ENCODE results near the gene PACSIN1. TPM values are rescaled to one million over a fixed set of nuclear protein-coding genes. Genes with fewer than 3 reads are reported as not detected.

Gene PACSIN1
- total and polyA plus RNA-seq, 2 experiments from 2014 or later = 0.05 to 0.37 TPM

- DNase-seq (ENCODE audit: low spot score) = no peak
- H4K20me1 ChIP-seq (ENCODE audit: insufficient read depth, poor library complexity, severe bottlenecking) = no peaks in the 10 kb centered on the region
- H3K27ac ChIP-seq = no peak overlapping the region
- no peak overlapping the region for H3K4me2 ChIP-seq
- H3K27me3 ChIP-seq = no peaks in the 10 kb centered on the region
- no peak overlapping the region for H3K4me3 ChIP-seq
- no peak overlapping the region for H2AFZ ChIP-seq
- H3K9me2 ChIP-seq (replicated peaks; ENCODE audit: insufficient read depth) = no peaks in the 10 kb centered on the region
- TF ChIP-seq EZH2 (IDR thresholded peaks at IDR 0.05; ENCODE audit: borderline replicate concordance) = no peak
- TF ChIP-seq CTCF (IDR thresholded peaks at IDR 0.05; ENCODE audit: poor library complexity) = no peak
- no peak for TF ChIP-seq EZH2phosphoT487 (IDR thresholded peaks at IDR 0.05; ENCODE audit: low read depth, severe bottlenecking, unreplicated experiment)
- no peaks in the 10 kb centered on the region for H3K9me3 ChIP-seq (ENCODE audit: low read depth)
- WGBS (ENCODE audit: low lambda C conversion rate, missing lambda C conversion rate) = 95% methylated on average over 5 of the region's 5 CpGs
- peaks cover 7% of the 10 kb centered on the region for H3K4me1 ChIP-seq (ENCODE audit: insufficient read depth)
- H3K36me3 ChIP-seq (replicated peaks; ENCODE audit: insufficient read depth, low read depth) = no peaks in the 10 kb centered on the region
- no peaks in the 10 kb centered on the region for H3K79me2 ChIP-seq
Observed at GRCh38 chr6:34543421-34543820, 77.5 kb downstream of the PACSIN1 start.

- no peak for DNase-seq (ENCODE audit: low spot score)
- Histone ChIP-seq H4K20me1 (ENCODE audit: insufficient read depth, poor library complexity, severe bottlenecking) (no peaks in the 10 kb centered on the region), H3K27ac (no peak overlapping the region), H3K9me3 (ENCODE audit: low read depth) (no peaks in the 10 kb centered on the region), H3K4me3 (no peak overlapping the region), H3K36me3 (replicated peaks; ENCODE audit: insufficient read depth, low read depth) (no peaks in the 10 kb centered on the region), H3K9me2 (replicated peaks; ENCODE audit: insufficient read depth) (no peaks in the 10 kb centered on the region), H3K4me2 (no peak overlapping the region), H3K79me2 (no peaks in the 10 kb centered on the region), H3K4me1 (ENCODE audit: insufficient read depth) (peaks cover 7% of the 10 kb centered on the region), H2AFZ (no peak overlapping the region), H3K27me3 (no peaks in the 10 kb centered on the region)
- TF ChIP-seq CTCF (IDR thresholded peaks at IDR 0.05; ENCODE audit: poor library complexity) (no peak), EZH2phosphoT487 (IDR thresholded peaks at IDR 0.05; ENCODE audit: low read depth, severe bottlenecking, unreplicated experiment) (no peak), EZH2 (IDR thresholded peaks at IDR 0.05; ENCODE audit: borderline replicate concordance) (no peak)
- 96% methylated on average over 17 of the region's 27 CpGs for WGBS (ENCODE audit: low lambda C conversion rate, missing lambda C conversion rate)
Observed at GRCh38 chr6:34544052-34544604, 78.3 kb downstream of the PACSIN1 start.

GRCh38 chr6:34544776-34545471 lies 79.0 kb downstream of the PACSIN1 start:
- H3K9me3 ChIP-seq (ENCODE audit: low read depth) = no peaks in the 10 kb centered on the region
- H2AFZ ChIP-seq = no peak overlapping the region
- H3K4me1 ChIP-seq (ENCODE audit: insufficient read depth) = peaks cover 7% of the 10 kb centered on the region
- H3K36me3 ChIP-seq (replicated peaks; ENCODE audit: insufficient read depth, low read depth) = no peaks in the 10 kb centered on the region
- 87% methylated on average over 12 of the region's 13 CpGs for WGBS (ENCODE audit: low lambda C conversion rate, missing lambda C conversion rate)
- no peak overlapping the region for H3K27ac ChIP-seq
- no peaks in the 10 kb centered on the region for H4K20me1 ChIP-seq (ENCODE audit: insufficient read depth, poor library complexity, severe bottlenecking)
- no peaks in the 10 kb centered on the region for H3K27me3 ChIP-seq
- H3K4me2 ChIP-seq = no peak overlapping the region
- TF ChIP-seq EZH2 (IDR thresholded peaks at IDR 0.05; ENCODE audit: borderline replicate concordance) (no peak), EZH2phosphoT487 (IDR thresholded peaks at IDR 0.05; ENCODE audit: low read depth, severe bottlenecking, unreplicated experiment) (no peak), CTCF (IDR thresholded peaks at IDR 0.05; ENCODE audit: poor library complexity) (no peak)
- H3K4me3 ChIP-seq = no peak overlapping the region
- H3K9me2 ChIP-seq (replicated peaks; ENCODE audit: insufficient read depth) = no peaks in the 10 kb centered on the region
- H3K79me2 ChIP-seq = no peaks in the 10 kb centered on the region
- no peak for DNase-seq (ENCODE audit: low spot score)

Data from hepatocyte (in vitro differentiated cells).